Suprapubic skin (tissue), 4 donors: ENCODE data around the gene FTSJ3. TPM values are rescaled to one million over a fixed set of nuclear protein-coding genes. Genes with fewer than 3 reads are reported as not detected.

Experiments used
- DNase-seq, 2 donors: peaks; one replicate each; pipeline ENCODE4 v3.0.0-alpha.2; 2019; ENCODE audit warnings: low spot score in 2 of 2
- H3K27ac ChIP-seq: fragments of 200-600 bp; sonication (generic); one replicate; pipeline ENCODE4 v1.5.1; 2019
- H3K27me3 ChIP-seq: fragments of 200-600 bp; sonication (generic); one replicate; pipeline ENCODE4 v1.5.1; 2019
- H3K36me3 ChIP-seq: fragments of 200-600 bp; sonication (generic); one replicate; pipeline ENCODE4 v1.5.1; 2019
- H3K4me1 ChIP-seq: fragments of 200-600 bp; sonication (generic); one replicate; pipeline ENCODE4 v1.5.1; 2019
- H3K4me3 ChIP-seq: fragments of 200-600 bp; sonication (generic); one replicate; pipeline ENCODE4 v1.5.1; 2019; ENCODE audit warnings: mild to moderate bottlenecking
- H3K9me3 ChIP-seq: fragments of 200-600 bp; sonication (generic); one replicate; pipeline ENCODE4 v1.5.1; 2019
- CTCF ChIP-seq, 2 donors: fragments of 200-600 bp in 1 of 2; fragments of 450-650 bp in 1 of 2; sonication (generic) in 1 of 2; IDR thresholded peaks; one replicate each; pipeline ENCODE4 v1.5.1; 2016 to 2019; ENCODE audit warnings: antibody characterized with exemption in 2 of 2, mild to moderate bottlenecking in 1 of 2, moderate library complexity in 1 of 2
- EP300 ChIP-seq: sonication (generic); formaldehyde crosslinking; IDR thresholded peaks from one replicate; pipeline ENCODE4 v1.6.1; 2017; ENCODE audit warnings: antibody characterized with exemption
- POLR2A ChIP-seq, 2 donors: fragments of 450-650 bp; IDR thresholded peaks; one replicate each; pipeline ENCODE4 v1.6.1; 2017; ENCODE audit warnings: antibody characterized with exemption in 2 of 2, mild to moderate bottlenecking in 2 of 2, moderate library complexity in 2 of 2
- POLR2AphosphoS5 ChIP-seq, 3 donors: sonication (generic); formaldehyde crosslinking; IDR thresholded peaks; one replicate each; pipeline ENCODE4 v1.6.1; 2017; ENCODE audit warnings: antibody characterized with exemption in 3 of 3
- WGBS: methylation state at CpG from one replicate; pipeline ENCODE4 v1.1.5; 2018; 5-methylcytosine and 5-hydroxymethylcytosine counted together
- total RNA-seq, 4 donors: library from RNA; depleted of rRNA; stranded (reverse); fragments of >200 nt; gene quantifications; one replicate each; pipeline ENCODE4 v1.1.0, GENCODE V29; 2016

Gene FTSJ3
- total RNA-seq, 4 donors from 2014 or later: 46.4 to 54.7 (median 48.4) TPM

- TF ChIP-seq CTCF (IDR thresholded peaks at IDR 0.05) (no peak), POLR2A (IDR thresholded peaks at IDR 0.05) (no peak)
- Histone ChIP-seq H3K27ac (no peak overlapping the region), H3K4me1 (peaks cover 28% of the 10 kb centered on the region), H3K36me3 (peaks cover 25% of the 10 kb centered on the region), H3K9me3 (no peaks in the 10 kb centered on the region), H3K4me3 (no peak overlapping the region), H3K27me3 (no peaks in the 10 kb centered on the region)
- DNase-seq: no peak
- WGBS: 79% methylated on average over 6 of the region's 6 CpGs
These were observed 43.9 kb downstream of the FTSJ3 start for GRCh38 chr17:63783522-63783921.

GRCh38 chr17:63780928-63781327 is 46.5 kb downstream of the FTSJ3 start:
- H3K27ac ChIP-seq: peak overlapping the region; percentile 25
- no peaks in the 10 kb centered on the region for H3K9me3 ChIP-seq
- H3K27me3 ChIP-seq: no peaks in the 10 kb centered on the region
- TF ChIP-seq EP300: no peak
- no peak for TF ChIP-seq POLR2AphosphoS5 (IDR thresholded peaks at IDR 0.05)
- no peak for TF ChIP-seq CTCF (IDR thresholded peaks at IDR 0.05)
- no peak for TF ChIP-seq POLR2A (IDR thresholded peaks at IDR 0.05)
- H3K4me1 ChIP-seq: peaks cover 43% of the 10 kb centered on the region
- H3K36me3 ChIP-seq: peaks cover 14% of the 10 kb centered on the region
- WGBS: 97% methylated on average over 4 of the region's 4 CpGs
- DNase-seq: no peak
- H3K4me3 ChIP-seq: no peak overlapping the region

- no peak overlapping the region for H3K4me3 ChIP-seq
- H3K27ac ChIP-seq: peak overlapping the region; percentile 25
- no peaks in the 10 kb centered on the region for H3K9me3 ChIP-seq
- no peak for DNase-seq
- peaks cover 14% of the 10 kb centered on the region for H3K36me3 ChIP-seq
- 77% methylated on average over 1 of the region's 1 CpG for WGBS
- peaks cover 47% of the 10 kb centered on the region for H3K4me1 ChIP-seq
- TF ChIP-seq POLR2AphosphoS5 (IDR thresholded peaks at IDR 0.05): no peak
- no peak for TF ChIP-seq EP300
- TF ChIP-seq CTCF (IDR thresholded peaks at IDR 0.05): no peak
- TF ChIP-seq POLR2A (IDR thresholded peaks at IDR 0.05): no peak
- no peaks in the 10 kb centered on the region for H3K27me3 ChIP-seq
These were observed 47.0 kb downstream of the FTSJ3 start for GRCh38 chr17:63780507-63780906.

- H3K4me3 ChIP-seq: peak overlapping the region; percentile 78
- peaks cover 57% of the 10 kb centered on the region for H3K4me1 ChIP-seq
- TF ChIP-seq POLR2AphosphoS5 (IDR thresholded peaks at IDR 0.05) (no peak), POLR2A (IDR thresholded peaks at IDR 0.05) (no peak), CTCF (IDR thresholded peaks at IDR 0.05) (no peak), EP300 (no peak)
- H3K9me3 ChIP-seq: no peaks in the 10 kb centered on the region
- H3K36me3 ChIP-seq: peaks cover 14% of the 10 kb centered on the region
- 28% methylated on average over 8 of the region's 8 CpGs for WGBS
- peak overlapping the region; percentile 97 for H3K27ac ChIP-seq
- H3K27me3 ChIP-seq: no peaks in the 10 kb centered on the region
- DNase-seq: no peak
These were observed 52.0 kb downstream of the FTSJ3 start for GRCh38 chr17:63775420-63775819.

- no peak for TF ChIP-seq CTCF (IDR thresholded peaks at IDR 0.05)
- no peak for TF ChIP-seq EP300
- no peak for TF ChIP-seq POLR2AphosphoS5 (IDR thresholded peaks at IDR 0.05)
- no peak for TF ChIP-seq POLR2A (IDR thresholded peaks at IDR 0.05)
These were observed 52.5 kb downstream of the FTSJ3 start for GRCh38 chr17:63774969-63775265.

More at GRCh38 chr17:63774969-63775265, 52.5 kb downstream of the FTSJ3 start:
- peak overlapping the region; percentile 97 for H3K27ac ChIP-seq
- DNase-seq: no peak
- no peaks in the 10 kb centered on the region for H3K9me3 ChIP-seq
- WGBS: under 1% methylated on average over 4 of the region's 4 CpGs
- peaks cover 54% of the 10 kb centered on the region for H3K4me1 ChIP-seq
- H3K4me3 ChIP-seq: peak overlapping the region; percentile 78
- peaks cover 14% of the 10 kb centered on the region for H3K36me3 ChIP-seq
- no peaks in the 10 kb centered on the region for H3K27me3 ChIP-seq
